Gastroesophageal sphincter (tissue), 3 donors: Measurements from ENCODE around the gene CNNM3.

Experiments used
- CTCF ChIP-seq, 4 experiments: fragments of 200-600 bp in 2 of 4; fragments of 450-650 bp in 2 of 4; sonication (generic) in 1 of 4; IDR thresholded peaks; one replicate each; pipeline ENCODE4 v1.5.1; 2017 to 2019; ENCODE audit warnings: antibody characterized with exemption in 4 of 4, mild to moderate bottlenecking in 2 of 4, moderate library complexity in 2 of 4
- EP300 ChIP-seq: sonication (generic); formaldehyde crosslinking; IDR thresholded peaks from one replicate; pipeline ENCODE4 v1.6.1; 2017; ENCODE audit warnings: antibody characterized with exemption, mild to moderate bottlenecking
- POLR2A ChIP-seq, 2 donors: fragments of 450-650 bp; IDR thresholded peaks; one replicate each; pipeline ENCODE4 v1.6.1; 2017; ENCODE audit warnings: antibody characterized with exemption in 2 of 2, mild to moderate bottlenecking in 2 of 2, moderate library complexity in 1 of 2
- POLR2AphosphoS5 ChIP-seq: sonication (generic); formaldehyde crosslinking; IDR thresholded peaks from one replicate; pipeline ENCODE4 v1.6.1; 2017; ENCODE audit warnings: antibody characterized with exemption

DNA sequence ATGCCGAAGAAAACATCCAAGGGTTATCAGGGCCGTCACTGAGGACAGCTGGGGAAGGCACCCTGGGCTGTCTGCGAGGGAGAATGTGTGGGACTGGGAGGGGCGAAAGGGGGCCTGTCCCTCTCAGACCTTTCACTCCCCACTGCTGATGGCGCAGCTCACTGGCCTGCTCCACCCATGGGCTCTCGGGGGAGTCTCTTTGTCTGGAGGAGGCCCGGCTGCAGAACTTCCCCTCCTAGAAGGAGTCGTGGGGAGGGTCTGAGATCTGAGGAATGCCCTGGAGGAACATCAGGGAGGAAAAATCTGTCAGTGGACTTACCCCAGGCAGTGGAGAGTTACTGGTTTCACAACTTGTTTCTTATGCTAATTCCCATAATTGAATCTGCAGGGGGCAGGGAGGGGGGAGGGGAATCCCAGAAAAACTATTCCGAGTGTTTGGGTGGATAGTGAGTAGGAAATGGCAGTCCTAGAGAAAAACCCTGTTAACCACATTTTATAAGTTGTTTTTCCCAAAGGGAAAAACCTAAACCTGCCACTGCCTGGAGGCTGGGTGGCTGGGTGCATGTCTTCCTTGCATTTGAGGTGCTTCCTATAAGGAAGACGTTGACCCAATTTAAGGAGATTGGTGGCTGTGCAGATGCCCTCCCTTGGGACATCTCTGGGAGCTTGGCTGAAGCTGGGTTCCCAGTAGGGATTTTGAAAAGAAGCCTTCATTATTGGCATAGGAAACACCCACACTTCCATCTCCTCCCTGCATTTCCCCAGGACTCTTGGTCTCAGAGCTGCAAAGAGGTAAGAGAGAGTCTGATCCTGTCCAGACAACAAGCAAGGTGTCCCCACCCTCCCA is 65.5 kb downstream of the CNNM3 start:
- TF ChIP-seq CTCF (IDR thresholded peaks at IDR 0.05) = no peak
- TF ChIP-seq POLR2A (IDR thresholded peaks at IDR 0.05) = no peak
- no peak for TF ChIP-seq POLR2AphosphoS5
- no peak for TF ChIP-seq EP300
